Body of pancreas (tissue), 4 donors: ENCODE data around the gene MYL4.

Experiments
- POLR2A ChIP-seq, 3 donors: fragments of 450-650 bp; IDR thresholded peaks; one replicate each; pipeline ENCODE4 v1.6.1; 2016; ENCODE audit warnings: antibody characterized with exemption in 3 of 3, mild to moderate bottlenecking in 2 of 3
- TF ChIP-seq, protein P1 (sequence below), 7 experiments: fragments of 450-650 bp in 4 of 7; fragments of 200-600 bp in 3 of 7; sonication (generic) in 3 of 7; IDR thresholded peaks; one replicate each; pipeline ENCODE4 v1.5.1; 2016 to 2019; ENCODE audit warnings: antibody characterized with exemption in 7 of 7

- TF ChIP-seq, protein P1, sequence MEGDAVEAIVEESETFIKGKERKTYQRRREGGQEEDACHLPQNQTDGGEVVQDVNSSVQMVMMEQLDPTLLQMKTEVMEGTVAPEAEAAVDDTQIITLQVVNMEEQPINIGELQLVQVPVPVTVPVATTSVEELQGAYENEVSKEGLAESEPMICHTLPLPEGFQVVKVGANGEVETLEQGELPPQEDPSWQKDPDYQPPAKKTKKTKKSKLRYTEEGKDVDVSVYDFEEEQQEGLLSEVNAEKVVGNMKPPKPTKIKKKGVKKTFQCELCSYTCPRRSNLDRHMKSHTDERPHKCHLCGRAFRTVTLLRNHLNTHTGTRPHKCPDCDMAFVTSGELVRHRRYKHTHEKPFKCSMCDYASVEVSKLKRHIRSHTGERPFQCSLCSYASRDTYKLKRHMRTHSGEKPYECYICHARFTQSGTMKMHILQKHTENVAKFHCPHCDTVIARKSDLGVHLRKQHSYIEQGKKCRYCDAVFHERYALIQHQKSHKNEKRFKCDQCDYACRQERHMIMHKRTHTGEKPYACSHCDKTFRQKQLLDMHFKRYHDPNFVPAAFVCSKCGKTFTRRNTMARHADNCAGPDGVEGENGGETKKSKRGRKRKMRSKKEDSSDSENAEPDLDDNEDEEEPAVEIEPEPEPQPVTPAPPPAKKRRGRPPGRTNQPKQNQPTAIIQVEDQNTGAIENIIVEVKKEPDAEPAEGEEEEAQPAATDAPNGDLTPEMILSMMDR (IDR thresholded peaks at IDR 0.05) = no peak
- no peak for TF ChIP-seq POLR2A (IDR thresholded peaks at IDR 0.05)
These were observed 30.0 kb upstream of the MYL4 start for GRCh38 chr17:47179141-47179540.
